Mesendoderm (in vitro differentiated cells): ENCODE results near the gene SPRED3.
"Not testable (repeated sequence)": the region's sequence is repeated elsewhere in the genome, so short reads cannot be mapped to it uniquely, and the experiment has no call there.

ENCODE experiments used
- DNase-seq: peaks from one replicate; pipeline ENCODE4 v3.0.0; 2013
- H2AK5ac ChIP-seq: 2 replicates; pipeline ENCODE4 v1.6.1; 2013; ENCODE audit warnings: low read length, inconsistent platforms
- H2BK120ac ChIP-seq: 2 replicates; pipeline ENCODE4 v1.6.1; 2013; ENCODE audit warnings: low read depth, mild to moderate bottlenecking, low read length, moderate library complexity, mixed read lengths
- H2BK15ac ChIP-seq: replicated peaks from 2 replicates; pipeline ENCODE4 v1.6.1; 2013; ENCODE audit warnings: low read depth, mild to moderate bottlenecking, moderate library complexity
- H2BK5ac ChIP-seq: 2 replicates; pipeline ENCODE4 v1.6.1; 2013; ENCODE audit warnings: low read length, inconsistent platforms
- H3K18ac ChIP-seq: 2 replicates; pipeline ENCODE4 v1.6.1; 2013; ENCODE audit warnings: mild to moderate bottlenecking, low read length, mixed read lengths
- H3K23ac ChIP-seq: one replicate; pipeline ENCODE4 v1.6.1; 2013; ENCODE audit warnings: low read length
- H3K27ac ChIP-seq: 2 replicates; pipeline ENCODE4 v1.5.1; 2013; ENCODE audit warnings: low read depth, mild to moderate bottlenecking, inconsistent platforms, low read length, moderate library complexity
- H3K27me3 ChIP-seq: 2 replicates; pipeline ENCODE4 v1.6.1; 2013; ENCODE audit warnings: low read length, control low read depth, mild to moderate bottlenecking, inconsistent platforms; ENCODE audit not compliant: insufficient read depth, poor library complexity
- H3K36me3 ChIP-seq: 2 replicates; pipeline ENCODE4 v1.6.1; 2013; ENCODE audit warnings: low read length, inconsistent platforms; ENCODE audit not compliant: control insufficient read depth, insufficient read depth
- H3K4ac ChIP-seq: one replicate; pipeline ENCODE4 v1.6.1; 2013; ENCODE audit warnings: low read depth, mild to moderate bottlenecking, low read length, moderate library complexity
- H3K4me1 ChIP-seq: 2 replicates; pipeline ENCODE4 v1.6.1; 2013; ENCODE audit warnings: low read depth, low read length, inconsistent platforms; ENCODE audit not compliant: control insufficient read depth
- H3K4me2 ChIP-seq: 2 replicates; pipeline ENCODE4 v1.6.1; 2013; ENCODE audit warnings: low read length
- H3K4me3 ChIP-seq: 2 replicates; pipeline ENCODE4 v1.5.1; 2013; ENCODE audit warnings: mild to moderate bottlenecking, low read length
- H3K56ac ChIP-seq: one replicate; pipeline ENCODE4 v1.6.1; 2013; ENCODE audit warnings: low read length
- H3K79me1 ChIP-seq: 2 replicates; pipeline ENCODE4 v1.6.1; 2013; ENCODE audit warnings: low read length, inconsistent platforms
- H3K79me2 ChIP-seq: 2 replicates; pipeline ENCODE4 v1.6.1; 2013; ENCODE audit warnings: mild to moderate bottlenecking, low read length; ENCODE audit not compliant: control insufficient read depth, insufficient read depth
- H3K9ac ChIP-seq: 2 replicates; pipeline ENCODE4 v1.6.1; 2013; ENCODE audit warnings: low read length, inconsistent platforms
- H4K5ac ChIP-seq: one replicate; pipeline ENCODE4 v1.6.1; 2013; ENCODE audit warnings: low read length
- H4K8ac ChIP-seq: one replicate; pipeline ENCODE4 v1.6.1; 2013; ENCODE audit warnings: low read depth, mild to moderate bottlenecking, control low read depth, low read length, moderate library complexity
- WGBS: extraction: QIAGEN DNeasy Blood & Tissue Kit; methylation state at CpG from one replicate; pipeline ENCODE4 v1.1.7; 2013; ENCODE audit warnings: low lambda C conversion rate, missing lambda C conversion rate; ENCODE audit not compliant: insufficient coverage; ENCODE audit errors: extremely low coverage; 5-methylcytosine and 5-hydroxymethylcytosine counted together

Gene SPRED3

GRCh38 chr19:38360351-38360750 is 28.1 kb upstream of the SPRED3 start:
- Histone ChIP-seq H3K9ac (no peak overlapping the region), H3K56ac (no peak overlapping the region), H3K27me3 (peaks cover 7% of the 10 kb centered on the region), H3K23ac (no peak overlapping the region), H2BK15ac (no peak overlapping the region), H3K18ac (no peak overlapping the region), H3K79me1 (no peaks in the 10 kb centered on the region), H4K5ac (no peak overlapping the region), H3K4ac (no peak overlapping the region), H2BK120ac (no peak overlapping the region), H3K4me1 (no peaks in the 10 kb centered on the region), H3K4me3 (no peak overlapping the region), H3K27ac (no peak overlapping the region), H4K8ac (no peak overlapping the region), H3K79me2 (no peaks in the 10 kb centered on the region), H2AK5ac (no peak overlapping the region), H2BK5ac (no peak overlapping the region), H3K4me2 (no peak overlapping the region), H3K36me3 (no peaks in the 10 kb centered on the region)
- WGBS = no CpG with 5 or more reads among the region's 9 CpGs
- no peak for DNase-seq

DNA sequence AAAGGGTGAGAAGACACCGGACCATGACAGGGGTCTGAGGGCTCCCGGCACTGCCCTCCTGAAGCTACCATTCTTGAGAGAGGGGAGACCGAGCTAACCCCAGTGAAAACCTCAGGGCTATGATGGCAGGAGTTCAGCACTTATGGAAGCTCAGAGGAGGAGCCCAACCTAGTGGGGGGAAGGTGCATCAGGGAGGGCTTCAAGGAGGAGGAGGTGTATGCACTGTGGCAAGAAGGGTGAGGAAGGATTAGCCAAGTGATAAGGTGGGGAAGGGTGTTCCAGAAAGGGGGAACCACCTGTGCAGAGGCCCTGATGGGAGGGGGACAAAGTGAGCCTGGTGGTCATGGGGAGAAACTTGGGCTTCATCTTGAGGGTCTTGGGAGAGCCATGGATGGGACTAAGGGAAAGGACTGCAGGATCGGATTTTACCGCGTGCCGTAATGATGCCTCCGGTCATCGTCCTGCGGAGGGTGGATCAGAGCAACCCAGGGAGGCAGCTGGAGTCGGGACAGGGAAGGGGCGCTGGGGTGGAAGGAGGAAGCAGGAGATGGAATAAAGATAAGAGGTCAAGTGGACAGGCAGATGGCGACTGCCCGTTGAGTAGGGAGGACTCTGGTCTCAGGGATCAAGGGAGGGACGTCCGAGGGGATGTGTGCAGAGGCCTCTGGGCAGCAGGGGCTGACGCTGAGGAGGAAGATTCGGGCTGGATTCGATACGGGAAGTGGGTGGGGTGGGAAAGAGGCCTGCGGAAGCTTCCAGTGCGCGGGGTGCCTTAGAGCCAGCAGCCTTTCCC is 27.5 kb upstream of the SPRED3 start:
- no peak overlapping the region for H3K27ac ChIP-seq
- H3K4ac ChIP-seq = no peak overlapping the region
- no peak overlapping the region for H2BK15ac ChIP-seq
- peaks cover 7% of the 10 kb centered on the region for H3K27me3 ChIP-seq
- H3K36me3 ChIP-seq = no peaks in the 10 kb centered on the region
- H4K5ac ChIP-seq = no peak overlapping the region
- no peak overlapping the region for H2AK5ac ChIP-seq
- no CpG with 5 or more reads among the region's 23 CpGs for WGBS
- no peak overlapping the region for H2BK5ac ChIP-seq
- H3K4me2 ChIP-seq = peak overlapping the region; percentile 93
- H2BK120ac ChIP-seq = no peak overlapping the region
- no peaks in the 10 kb centered on the region for H3K79me2 ChIP-seq
- no peaks in the 10 kb centered on the region for H3K4me1 ChIP-seq
- H3K79me1 ChIP-seq = no peaks in the 10 kb centered on the region
- no peak overlapping the region for H3K18ac ChIP-seq
- H4K8ac ChIP-seq = no peak overlapping the region
- DNase-seq = no peak
- H3K23ac ChIP-seq = no peak overlapping the region
- peak overlapping the region; percentile 37 for H3K4me3 ChIP-seq
- peak overlapping the region; percentile 69 for H3K9ac ChIP-seq
- H3K56ac ChIP-seq = peak overlapping the region; percentile 86

GRCh38 chr19:38361633-38362075 is 26.8 kb upstream of the SPRED3 start:
- Histone ChIP-seq H2BK15ac (no peak overlapping the region), H3K27ac (peak overlapping the region; percentile 12), H2BK120ac (no peak overlapping the region), H3K9ac (peak overlapping the region; percentile 69), H3K23ac (no peak overlapping the region), H3K4me3 (peak overlapping the region; percentile 53), H3K4me2 (peak overlapping the region; percentile 93), H4K5ac (no peak overlapping the region), H3K36me3 (no peaks in the 10 kb centered on the region), H3K18ac (no peak overlapping the region), H2BK5ac (no peak overlapping the region), H3K4me1 (no peaks in the 10 kb centered on the region), H3K56ac (peak overlapping the region; percentile 86), H3K27me3 (peaks cover 7% of the 10 kb centered on the region), H3K4ac (no peak overlapping the region), H3K79me1 (no peaks in the 10 kb centered on the region), H2AK5ac (no peak overlapping the region), H3K79me2 (no peaks in the 10 kb centered on the region), H4K8ac (no peak overlapping the region)
- DNase-seq = peak; percentile 95
- WGBS = no CpG with 5 or more reads among the region's 37 CpGs

GRCh38 chr19:38362076-38362945 is 26.2 kb upstream of the SPRED3 start:
- no peaks in the 10 kb centered on the region for H3K79me2 ChIP-seq
- peak; percentile 91 for DNase-seq
- H3K36me3 ChIP-seq = no peaks in the 10 kb centered on the region
- no CpG with 5 or more reads among the region's 68 CpGs for WGBS
- peak overlapping the region; percentile 93 for H3K4me2 ChIP-seq
- no peak overlapping the region for H4K5ac ChIP-seq
- no peaks in the 10 kb centered on the region for H3K4me1 ChIP-seq
- no peak overlapping the region for H4K8ac ChIP-seq
- H3K4ac ChIP-seq = no peak overlapping the region
- H3K18ac ChIP-seq = no peak overlapping the region
- H2BK15ac ChIP-seq = no peak overlapping the region
- H3K27ac ChIP-seq = peak overlapping the region; percentile 12
- no peak overlapping the region for H2BK5ac ChIP-seq
- H3K27me3 ChIP-seq = peaks cover 7% of the 10 kb centered on the region
- peak overlapping the region; percentile 80 for H3K56ac ChIP-seq
- H2AK5ac ChIP-seq = no peak overlapping the region
- H3K23ac ChIP-seq = no peak overlapping the region
- H3K9ac ChIP-seq = peak overlapping the region; percentile 64
- no peak overlapping the region for H2BK120ac ChIP-seq
- no peaks in the 10 kb centered on the region for H3K79me1 ChIP-seq
- H3K4me3 ChIP-seq = peak overlapping the region; percentile 53

DNA sequence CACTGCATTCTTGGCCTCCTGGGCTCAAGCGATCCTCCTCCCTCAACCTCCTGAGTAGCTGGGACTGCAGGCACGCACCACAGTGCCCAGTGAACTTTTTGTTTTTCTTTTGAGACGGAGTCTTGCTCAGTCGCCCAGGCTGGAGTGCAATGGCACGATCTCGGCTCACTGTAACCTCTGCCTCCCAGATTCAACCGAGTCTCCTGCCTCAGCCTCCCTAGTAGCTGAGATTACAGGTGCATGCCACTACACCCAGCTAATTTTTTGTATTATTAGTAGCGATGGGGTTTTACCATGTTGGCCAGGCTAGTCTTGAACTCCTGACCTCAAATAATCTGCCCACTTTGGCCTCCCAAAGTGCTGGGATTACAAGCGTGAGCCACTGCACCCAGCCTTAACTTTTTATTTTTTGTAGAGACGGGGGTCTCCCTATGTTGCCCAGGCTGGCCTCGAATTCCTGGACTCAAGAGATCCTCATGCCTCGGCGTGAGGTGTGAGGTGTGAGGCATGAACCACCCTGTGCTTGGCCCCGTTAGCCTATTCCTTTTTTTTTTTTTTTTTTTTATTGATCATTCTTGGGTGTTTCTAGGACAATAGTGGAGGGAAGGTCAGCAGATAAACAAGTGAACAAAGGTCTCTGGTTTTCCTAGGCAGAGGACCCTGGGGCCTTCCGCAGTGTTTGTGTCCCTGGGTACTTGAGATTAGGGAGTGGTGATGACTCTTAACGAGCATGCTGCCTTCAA is 25.4 kb upstream of the SPRED3 start:
- not testable (repeated sequence) for H3K4ac ChIP-seq, H2BK5ac ChIP-seq, H2AK5ac ChIP-seq, H3K18ac ChIP-seq, H3K4me3 ChIP-seq, H3K27ac ChIP-seq, H3K27me3 ChIP-seq, H3K9ac ChIP-seq, DNase-seq, H3K4me1 ChIP-seq, H3K23ac ChIP-seq, H4K8ac ChIP-seq, H4K5ac ChIP-seq, H3K79me2 ChIP-seq, H3K36me3 ChIP-seq, H3K4me2 ChIP-seq, H2BK15ac ChIP-seq, H2BK120ac ChIP-seq, H3K56ac ChIP-seq, H3K79me1 ChIP-seq
- WGBS = no CpG with 5 or more reads among the region's 16 CpGs
